ENCODE data around the gene TECPR2.

Gene TECPR2

DNA sequence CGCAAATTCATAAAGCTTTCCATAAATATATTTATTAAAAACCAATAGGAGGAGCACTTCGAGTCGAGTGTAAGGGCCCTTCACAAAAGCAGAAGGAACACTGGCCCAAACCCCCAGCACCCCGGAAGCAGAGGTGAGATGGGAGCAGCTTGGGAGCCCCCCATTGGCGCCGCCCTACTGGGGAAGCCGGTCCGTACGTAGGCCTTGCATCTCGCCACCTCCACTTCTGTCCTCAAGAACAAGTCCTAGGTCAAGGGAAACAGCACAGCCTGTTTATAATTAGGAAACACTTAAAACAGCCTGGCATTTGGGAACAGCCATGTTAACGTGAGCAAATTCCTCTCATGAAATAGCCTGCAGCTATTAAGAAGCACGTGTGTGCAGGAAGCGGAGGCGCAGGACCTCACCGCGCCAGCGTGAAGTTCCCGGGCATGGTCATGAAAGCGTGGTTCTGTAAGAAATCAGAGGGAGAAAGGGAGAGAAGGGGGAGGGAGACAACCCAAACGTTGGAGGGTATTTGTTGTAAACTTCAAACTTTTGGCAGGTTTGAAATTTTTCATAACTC lies 139.1 kb downstream of the TECPR2 start:
- H3K27ac ChIP-seq, result peak overlapping the region in 7 of 21 experiments; percentile 17 to 88 (median 34)
- H3K4me3 ChIP-seq, result no peak overlapping the region

DNA sequence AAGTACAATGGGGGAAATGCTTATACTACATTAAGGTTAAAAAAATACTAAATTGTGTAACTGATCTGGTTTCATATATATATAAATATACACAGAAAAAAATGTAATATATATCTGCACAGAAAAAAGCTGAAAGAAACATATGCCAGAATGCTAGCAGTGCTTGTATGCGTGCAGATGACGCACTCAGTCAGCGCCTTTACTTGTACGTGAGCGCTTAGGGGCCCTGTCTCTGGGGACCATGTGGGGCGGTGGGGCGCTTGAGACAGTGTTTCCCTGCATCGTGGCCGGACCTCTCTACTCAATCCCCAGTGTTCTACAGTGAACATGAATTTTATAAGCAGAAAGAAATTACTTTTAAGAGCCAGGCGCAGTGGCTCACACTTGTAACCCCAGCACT lies 139.8 kb downstream of the TECPR2 start:
- Histone ChIP-seq H3K27ac (peak overlapping the region in 3 of 21 experiments; percentile 9 to 88 (median 49)), H3K4me3 (no peak overlapping the region)

DNA sequence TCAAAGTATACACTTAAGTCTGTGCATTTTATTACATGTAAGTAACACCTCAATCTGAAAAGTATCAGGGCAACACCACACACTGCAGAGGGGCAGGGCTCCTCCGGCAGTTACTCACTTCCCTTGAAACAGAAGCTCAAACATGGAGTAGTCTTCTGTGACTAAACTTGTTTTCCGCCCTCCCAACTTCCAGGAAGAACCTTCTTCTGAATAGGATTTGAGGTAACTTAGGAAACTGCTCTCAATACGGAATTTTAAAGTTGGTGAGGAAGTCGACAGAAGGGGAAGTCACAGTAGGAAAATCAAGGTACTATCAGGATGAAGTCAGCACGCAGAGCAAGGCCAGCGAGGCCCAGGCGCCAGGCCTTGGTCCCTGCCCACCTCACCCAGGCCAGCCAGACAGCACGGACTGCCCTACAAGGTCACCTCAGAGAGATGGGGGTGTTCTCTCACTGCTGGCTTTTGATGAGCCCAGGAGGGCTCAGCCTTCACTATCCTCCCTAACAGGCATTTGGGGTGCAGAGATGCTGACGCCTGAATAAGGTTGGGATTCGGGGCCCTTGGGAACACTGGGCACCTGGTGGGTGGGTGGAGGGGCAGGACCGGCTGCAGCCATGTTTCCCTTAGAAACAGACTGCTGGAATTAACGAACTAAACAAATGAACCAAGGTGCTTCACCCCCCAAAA lies 141.0 kb downstream of the TECPR2 start:
- H3K4me3 ChIP-seq, result no peak overlapping the region
- H3K27ac ChIP-seq, result peak overlapping the region in 12 of 21 experiments; percentile 0 to 80 (median 33)

DNA sequence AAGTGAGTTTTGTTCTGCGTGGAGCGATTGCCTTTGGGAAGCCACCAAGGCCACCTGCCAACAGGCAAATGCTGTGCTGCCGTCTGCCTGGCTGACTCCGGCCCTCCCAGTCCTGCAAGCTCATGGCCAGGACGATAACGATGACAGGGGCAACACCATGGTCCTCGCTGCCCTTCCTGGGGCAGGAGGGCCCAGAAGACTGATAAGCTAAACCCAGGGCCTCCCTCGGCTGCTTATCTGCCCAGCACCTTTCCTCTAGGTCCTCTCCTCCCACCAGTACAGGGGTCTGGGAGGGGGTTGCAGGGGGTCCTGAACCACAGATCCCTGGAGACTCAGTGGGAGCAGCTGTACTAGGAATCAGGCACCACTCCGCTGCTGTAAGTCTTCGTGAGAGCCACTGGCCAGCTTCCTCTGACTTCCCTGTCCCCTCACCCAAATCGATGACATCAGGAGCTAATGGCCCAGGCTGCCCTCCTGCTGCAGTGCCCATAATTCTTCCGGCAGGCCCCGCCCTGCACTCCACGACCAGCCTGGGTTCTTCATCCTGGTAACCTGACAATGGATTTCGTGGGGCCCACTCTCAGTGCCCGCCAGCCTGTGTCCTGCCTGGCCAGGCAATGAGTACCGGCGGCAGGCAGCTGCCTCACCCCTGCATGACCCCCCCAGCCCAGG lies 141.7 kb downstream of the TECPR2 start:
- Histone ChIP-seq H3K27ac (peak overlapping the region in 10 of 21 experiments; percentile 0 to 80 (median 35)), H3K4me3 (no peak overlapping the region)

DNA sequence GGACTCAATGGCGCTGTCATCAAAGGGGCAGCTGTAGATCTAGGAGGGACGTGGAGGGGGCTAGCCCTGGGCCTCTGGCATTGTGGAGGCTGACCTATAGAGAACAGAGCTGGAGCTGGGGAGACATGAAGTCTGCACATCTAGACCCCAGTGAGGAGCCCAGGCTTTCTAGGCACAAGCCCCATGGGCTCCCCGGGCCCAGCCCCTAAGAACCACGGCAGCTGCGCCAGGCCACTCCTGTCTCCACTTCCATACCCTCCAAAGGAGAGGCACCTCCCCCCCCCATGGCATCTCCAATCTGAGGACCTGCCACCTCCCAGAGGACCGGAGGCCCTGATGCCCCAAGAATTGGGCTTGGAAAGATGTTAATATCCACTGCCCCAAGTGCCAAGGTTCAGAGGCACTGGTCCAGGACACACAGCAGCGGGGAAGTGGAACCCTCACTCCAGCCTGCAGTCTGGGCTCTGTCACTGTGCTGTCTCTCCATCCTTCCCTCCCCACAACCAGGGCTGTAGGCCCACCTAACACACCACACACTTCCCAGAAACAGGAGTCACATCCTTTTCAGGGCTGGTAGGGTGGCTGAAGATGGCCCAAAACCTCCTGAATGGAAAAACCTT lies 142.4 kb downstream of the TECPR2 start:
- Histone ChIP-seq H3K27ac (peak overlapping the region in 5 of 21 experiments; percentile 5 to 80 (median 45)), H3K4me3 (no peak overlapping the region)

DNA sequence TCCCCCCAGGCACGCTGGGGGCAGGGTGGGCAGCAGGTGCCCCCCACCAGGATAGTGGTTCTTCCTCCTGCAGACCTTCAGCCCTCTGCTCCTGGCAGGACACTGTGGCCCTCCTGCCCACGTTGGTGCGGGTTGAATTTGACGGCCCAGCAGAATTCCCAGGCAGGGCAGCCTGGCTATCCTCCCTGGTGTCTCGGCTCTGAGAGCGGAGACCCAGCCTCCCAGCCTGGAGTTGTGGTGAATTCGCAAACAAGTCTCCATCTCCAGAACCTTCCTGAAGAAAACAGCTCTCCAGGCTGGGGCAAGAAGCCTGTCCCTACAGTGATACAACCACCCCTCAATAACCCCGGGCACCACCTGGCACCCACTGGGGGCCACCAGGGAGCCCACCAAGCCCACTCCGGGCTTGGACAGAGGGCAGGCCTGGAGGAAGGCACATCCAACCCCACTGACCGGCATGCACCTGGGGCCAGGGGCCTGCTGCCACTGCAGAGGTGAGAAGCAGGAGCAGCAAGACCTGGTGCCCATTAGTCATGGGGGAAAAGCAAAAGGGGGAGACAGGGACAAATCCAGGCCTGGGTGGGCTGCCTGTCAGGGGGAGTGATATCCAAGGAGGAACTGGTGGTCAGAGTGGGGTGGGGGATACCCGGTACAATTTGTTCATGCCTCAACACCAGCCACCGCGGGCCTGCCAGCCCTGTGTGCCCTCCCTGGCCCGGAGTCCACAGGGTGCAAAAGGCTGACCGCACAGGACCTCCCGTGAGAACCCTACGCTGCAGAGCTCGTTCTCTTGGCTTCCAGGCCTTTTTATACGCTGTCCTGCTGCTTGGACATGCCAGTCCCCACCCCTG lies 143.3 kb downstream of the TECPR2 start:
- Histone ChIP-seq H3K4me3 (no peak overlapping the region), H3K27ac (peak overlapping the region in 4 of 21 experiments; percentile 5 to 80 (median 31))

DNA sequence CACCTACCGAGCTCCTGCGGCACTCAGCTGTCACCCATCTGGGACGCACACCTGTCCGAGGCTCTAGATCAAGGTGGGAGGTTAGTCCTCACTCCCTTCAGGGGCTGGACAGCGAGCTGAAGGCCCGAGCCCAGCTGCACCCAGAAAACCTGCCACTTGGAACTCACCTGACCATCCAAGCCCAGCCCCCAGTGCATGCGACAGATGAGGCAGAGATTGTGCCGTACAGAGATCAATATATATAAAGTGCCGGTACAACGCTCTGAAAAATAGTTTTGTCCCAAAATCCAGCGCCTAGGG lies 143.8 kb downstream of the TECPR2 start:
- H3K27ac ChIP-seq, result no peak overlapping the region
- no peak overlapping the region for H3K4me3 ChIP-seq

DNA sequence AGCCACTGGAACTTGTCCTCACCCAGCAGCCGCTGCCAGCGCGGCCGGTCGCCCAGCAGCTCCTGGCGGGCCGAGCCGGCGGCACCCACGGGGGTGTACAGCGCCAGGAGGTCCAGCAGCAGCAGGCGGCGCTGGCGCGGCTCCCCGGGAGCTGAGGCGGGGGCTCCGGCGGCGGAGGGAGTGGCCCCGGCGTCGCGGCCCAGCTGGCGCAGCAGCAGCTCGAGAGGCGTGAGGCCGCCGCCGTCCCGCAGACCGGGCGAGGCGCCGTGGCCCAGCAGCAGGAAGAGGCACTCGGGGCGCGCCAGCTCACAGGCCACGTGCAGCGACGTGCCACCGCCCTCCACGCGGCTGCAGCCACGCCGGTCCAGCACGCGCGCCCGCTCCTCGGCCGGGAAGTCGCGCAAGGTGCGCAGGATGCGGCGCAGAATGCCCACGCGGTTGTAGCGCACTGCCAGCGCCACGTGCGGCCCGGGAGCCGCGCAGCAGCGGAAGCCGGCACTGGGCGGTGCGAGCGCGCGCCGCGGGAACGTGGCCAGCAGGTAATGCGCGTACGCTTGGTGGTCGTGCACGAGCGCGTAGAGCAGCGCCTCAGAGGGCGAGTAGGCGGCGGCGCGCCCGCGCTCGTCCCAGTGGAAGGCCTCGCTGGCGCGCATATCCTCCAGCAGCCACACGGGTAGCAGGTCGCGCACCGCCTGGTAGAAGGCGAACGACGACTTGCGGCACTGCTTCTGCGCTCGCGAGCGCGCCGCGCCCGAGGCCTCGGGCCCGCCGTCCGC lies 144.5 kb downstream of the TECPR2 start:
- H3K4me3 ChIP-seq, result peak overlapping the region in 2 of 7 experiments; percentile 61 to 64
- H3K27ac ChIP-seq, result peak overlapping the region in 5 of 21 experiments; percentile 73 to 91 (median 90)

DNA sequence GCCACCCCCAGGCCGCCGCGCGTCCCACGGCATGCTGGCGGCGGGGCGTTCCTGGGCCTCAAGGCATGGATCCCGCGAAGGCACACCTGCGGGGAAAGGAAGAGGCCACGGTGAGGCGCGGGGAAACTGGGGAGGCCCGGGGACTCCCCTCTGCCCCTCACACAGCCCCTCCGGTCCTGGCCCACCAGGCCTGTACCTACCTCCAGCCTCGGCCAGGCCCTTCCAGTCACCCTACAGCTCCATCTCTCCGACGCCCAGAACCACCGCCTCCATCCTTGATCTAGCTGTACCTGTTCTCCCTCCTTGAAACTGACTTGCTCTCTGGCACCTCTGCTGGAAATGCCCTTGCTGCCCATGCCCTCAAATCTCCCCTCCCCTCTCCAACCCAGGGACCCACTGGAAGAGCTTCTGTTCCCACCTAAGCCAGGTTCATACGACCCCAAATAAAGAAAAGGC lies 145.1 kb downstream of the TECPR2 start:
- peak overlapping the region in 13 of 21 experiments; percentile 73 to 93 (median 90) for H3K27ac ChIP-seq

DNA sequence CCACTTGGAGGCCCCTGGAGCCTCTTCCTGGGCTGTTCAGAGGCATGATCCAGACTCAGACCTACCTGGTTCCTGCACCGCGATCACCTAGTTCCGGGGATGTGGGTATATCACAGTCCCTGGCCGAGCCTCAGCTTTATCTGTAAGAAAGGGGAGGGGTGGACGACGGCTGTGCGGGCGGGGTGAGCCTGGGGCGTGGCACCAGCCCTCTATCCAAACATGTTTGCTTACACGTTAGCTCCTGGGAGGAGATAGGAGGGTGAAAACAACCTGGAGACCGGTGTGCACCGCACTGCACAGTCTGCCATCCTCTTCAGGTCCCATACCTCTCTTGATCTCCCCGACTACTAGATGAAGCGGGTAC lies 145.7 kb downstream of the TECPR2 start:
- H3K4me3 ChIP-seq, result peak overlapping the region in 6 of 7 experiments; percentile 26 to 64 (median 57)
- H3K27ac ChIP-seq, result peak overlapping the region in 17 of 21 experiments; percentile 19 to 93 (median 83)

More for the DNA sequence above, 145.1 kb downstream of the TECPR2 start:
- H3K4me3 ChIP-seq, result peak overlapping the region in 4 of 7 experiments; percentile 6 to 64 (median 61)

DNA sequence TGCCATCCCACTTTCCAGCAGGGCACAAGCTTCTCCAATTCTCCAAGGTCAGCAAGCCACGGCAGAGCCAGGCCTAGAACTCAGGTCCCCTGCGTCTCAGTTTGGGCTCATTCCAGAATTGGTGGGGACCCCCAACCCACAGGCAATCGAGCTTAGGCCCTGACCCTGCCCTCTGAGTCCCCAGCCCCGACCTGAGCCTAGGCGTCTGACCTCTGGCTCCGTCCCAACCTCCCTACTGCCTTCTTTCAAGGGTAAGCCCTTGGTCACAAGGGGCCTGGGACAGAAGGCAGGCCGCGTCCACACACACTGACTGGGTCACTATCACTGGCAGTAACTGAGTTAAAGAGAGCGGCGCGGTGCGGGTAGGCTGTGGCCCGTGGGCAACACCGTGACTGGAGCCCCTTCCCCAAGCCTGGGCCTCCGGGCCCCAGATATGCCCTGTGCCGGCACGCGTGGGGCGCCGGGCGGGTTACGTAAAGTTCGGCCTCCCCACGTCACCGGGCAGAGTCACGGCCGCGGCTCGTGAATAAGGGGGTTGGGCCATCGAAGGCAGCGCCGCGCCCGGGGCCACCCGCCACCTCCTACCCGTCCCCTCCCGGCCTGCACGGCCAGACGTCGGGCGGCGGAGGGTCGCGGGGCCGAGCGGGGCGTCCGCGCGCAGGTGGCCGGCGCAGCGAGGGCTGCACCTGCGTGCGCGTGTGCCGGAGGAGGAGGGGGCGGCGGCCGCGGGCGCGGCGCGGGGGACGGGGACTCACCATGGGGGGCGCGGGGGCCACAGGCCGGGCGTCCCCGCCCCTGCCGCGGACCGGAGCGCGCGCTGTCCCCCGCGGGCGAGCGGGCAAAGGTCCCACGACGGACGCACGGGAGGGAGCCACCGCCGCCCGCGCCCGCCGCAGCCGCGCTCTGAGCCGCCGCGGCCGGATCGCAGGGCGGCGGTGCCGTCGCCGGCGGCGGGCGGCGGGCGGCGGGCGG lies 146.3 kb downstream of the TECPR2 start:
- H3K27ac ChIP-seq, result peak overlapping the region; percentile 19 to 93 (median 76)

DNA sequence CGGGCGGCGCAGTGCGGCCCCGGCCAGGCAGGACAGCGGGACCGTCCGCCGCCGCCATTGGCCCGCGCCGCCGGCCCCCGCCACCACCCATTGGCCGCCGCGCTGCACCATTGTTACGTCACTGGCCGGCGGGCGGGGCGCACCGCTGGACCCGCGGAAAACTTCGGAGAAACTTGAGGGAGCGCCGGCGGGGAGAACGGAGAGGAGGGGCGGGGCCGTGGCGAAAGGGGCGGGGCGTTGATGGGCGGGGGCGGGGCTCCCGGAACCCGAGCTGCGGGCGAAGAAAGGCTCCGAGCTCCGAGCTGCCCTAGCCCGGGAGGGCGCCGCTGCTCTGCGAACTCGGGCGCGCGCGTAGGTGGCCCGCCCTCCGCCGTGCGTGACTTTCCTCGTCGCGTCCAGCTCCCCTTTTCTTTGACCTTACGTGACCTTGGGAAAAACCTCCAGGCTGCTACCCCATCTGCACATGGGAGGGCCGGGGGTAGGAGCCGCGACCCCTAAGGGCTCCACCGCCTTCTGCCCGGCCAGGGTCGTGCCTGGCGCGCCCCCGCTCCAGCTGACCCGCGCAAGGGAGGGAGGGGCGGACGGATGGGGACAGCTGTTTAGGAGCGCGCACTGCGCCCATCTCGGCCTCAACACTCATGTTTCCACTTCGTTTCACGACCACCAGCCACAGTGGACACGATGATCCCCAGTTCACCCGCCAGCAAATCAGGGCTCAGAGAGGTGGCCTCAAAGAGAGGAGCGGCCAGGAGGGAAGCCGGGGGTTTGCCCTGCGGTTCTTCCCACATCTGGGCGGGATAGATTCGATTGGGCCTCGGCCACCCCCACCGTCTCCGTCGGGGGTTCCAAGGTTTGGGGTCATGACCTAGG lies 147.2 kb downstream of the TECPR2 start, which contains the start of gene ANKRD9:
TSS of gene ANKRD9 (minus strand) at position 31 of the 870 bp plus-strand sequence. CDS start 1,887 bp downstream, outside the sequence.
- peak within 1 kb of the TSS; percentile 46 to 64 (median 53) for H3K4me3 ChIP-seq

More for the DNA sequence above, 146.3 kb downstream of the TECPR2 start:
- peak overlapping the region; percentile 26 to 64 (median 53) for H3K4me3 ChIP-seq

DNA sequence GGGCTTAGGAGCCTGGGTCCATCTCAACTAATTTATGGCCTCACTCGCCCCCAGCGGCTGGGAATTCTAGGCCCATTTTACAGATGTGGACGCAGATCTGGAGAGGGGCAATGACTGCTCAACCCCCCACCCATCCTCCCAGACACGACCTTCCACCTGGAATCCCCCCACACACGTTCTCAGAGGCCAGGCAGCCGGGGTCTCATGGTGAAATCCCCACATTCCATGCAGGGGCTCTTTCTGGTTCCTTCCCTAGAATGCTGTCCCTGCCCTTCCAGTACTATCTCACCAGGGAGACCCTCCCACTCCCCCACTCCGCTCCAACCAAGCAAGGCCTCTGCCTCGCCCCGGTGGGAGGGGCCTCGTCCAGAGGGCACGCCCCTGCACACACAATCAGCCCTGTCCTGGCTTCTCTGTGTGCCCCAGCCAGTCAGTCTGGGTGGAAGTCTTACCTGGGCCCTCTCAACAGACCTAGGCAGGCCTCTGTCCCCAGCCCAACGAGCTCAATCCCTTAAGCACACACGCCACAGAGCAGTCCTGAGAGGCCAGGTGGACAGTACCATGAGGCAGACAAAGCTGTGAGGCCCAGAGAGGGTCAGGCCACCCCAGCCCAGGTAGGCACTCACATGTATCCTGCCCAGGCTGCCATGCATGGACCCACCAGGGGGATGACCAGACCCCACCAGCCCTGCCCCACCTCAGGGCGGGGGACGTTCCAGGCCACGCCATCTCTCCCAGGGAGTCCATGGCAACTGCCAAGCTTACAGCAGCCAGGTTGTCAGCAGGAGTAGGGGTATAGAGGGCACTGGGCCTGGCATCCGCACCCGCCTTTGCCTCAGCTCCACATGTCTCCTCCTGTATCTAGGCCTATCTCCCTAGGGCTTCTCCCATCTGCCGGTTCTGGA lies 148.1 kb downstream of the TECPR2 start:
- Histone ChIP-seq H3K27ac (peak overlapping the region in 19 of 21 experiments; percentile 41 to 91 (median 82)), H3K4me3 (peak overlapping the region in 6 of 7 experiments; percentile 52 to 64 (median 57))

More for the DNA sequence above, 147.2 kb downstream of the TECPR2 start, which contains the start of gene ANKRD9:
- H3K27ac ChIP-seq, result peak within 1 kb of the TSS; percentile 64 to 93 (median 83)

DNA sequence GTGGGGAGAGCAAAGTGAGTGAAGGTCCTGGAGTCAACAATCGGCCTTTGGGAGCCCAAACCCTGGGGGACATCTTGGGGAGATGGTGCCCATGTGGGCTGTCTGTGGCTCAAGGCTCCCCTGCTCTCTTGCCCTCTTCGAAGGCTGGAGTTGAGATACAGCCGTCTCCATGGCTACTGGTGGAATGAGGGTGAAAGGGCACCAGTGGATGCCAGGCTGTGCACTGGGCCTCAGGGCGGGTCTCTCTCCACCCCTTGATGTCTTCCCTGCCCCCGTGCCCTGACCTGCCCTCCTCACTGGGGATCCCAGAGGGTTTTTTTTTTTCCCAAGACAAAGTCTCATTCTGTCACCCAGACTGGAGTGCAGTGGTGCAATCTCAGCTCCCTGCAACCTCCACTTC lies 148.8 kb downstream of the TECPR2 start:
- H3K27ac ChIP-seq, result peak overlapping the region in 5 of 21 experiments; percentile 50 to 91 (median 81)

DNA sequence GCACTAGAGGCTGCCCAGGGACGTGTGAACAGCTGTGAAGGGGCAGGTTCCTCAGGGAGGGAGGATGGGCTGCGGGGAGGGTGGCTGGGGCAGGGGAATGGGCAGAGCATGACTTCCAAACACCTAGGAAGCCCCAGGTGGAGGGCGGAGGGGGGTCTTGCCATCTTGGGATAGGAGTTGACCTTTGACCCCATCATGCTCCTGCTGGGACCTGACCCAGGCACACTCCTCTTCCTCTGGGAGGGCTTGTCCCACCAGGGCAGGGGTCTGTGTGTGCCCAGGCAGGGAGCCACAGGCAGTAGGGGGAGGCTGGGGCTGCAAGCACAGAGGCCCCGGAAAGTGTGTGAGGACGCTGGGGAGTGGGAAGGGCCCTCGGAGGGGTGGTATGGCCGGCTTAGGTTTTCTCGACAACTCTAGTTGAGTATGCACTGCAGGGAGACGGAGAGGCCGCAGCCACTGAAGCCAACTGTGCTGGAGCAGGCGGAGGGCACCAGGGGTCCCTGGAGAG lies 150.1 kb downstream of the TECPR2 start:
- H3K4me3 ChIP-seq, result no peak overlapping the region
- H3K27ac ChIP-seq, result no peak overlapping the region

More for the DNA sequence above, 148.8 kb downstream of the TECPR2 start:
- H3K4me3 ChIP-seq, result no peak overlapping the region
